Measurements from ENCODE around the gene ENTPD5.

GRCh38 chr14:73988065-73988464 is 31.0 kb downstream of the ENTPD5 start:
- TF ChIP-seq POLR2A (IDR thresholded peaks at IDR 0.05) (no peak), CTCF (IDR thresholded peaks at IDR 0.05) (no peak), POLR2AphosphoS5 (IDR thresholded peaks at IDR 0.05) (no peak), EP300 (IDR thresholded peaks at IDR 0.05) (no peak)

All from stomach (tissue), 4 donors.